Measurements from ENCODE around the gene GNB2. TPM values are rescaled to one million over a fixed set of nuclear protein-coding genes. Genes with fewer than 3 reads are reported as not detected.

GNB2 gene
- polyA plus RNA-seq, 1 donor (not counting 4 experiments of a cell fraction or from before 2014, with no cell fraction given), result 87.2 TPM

DNA sequence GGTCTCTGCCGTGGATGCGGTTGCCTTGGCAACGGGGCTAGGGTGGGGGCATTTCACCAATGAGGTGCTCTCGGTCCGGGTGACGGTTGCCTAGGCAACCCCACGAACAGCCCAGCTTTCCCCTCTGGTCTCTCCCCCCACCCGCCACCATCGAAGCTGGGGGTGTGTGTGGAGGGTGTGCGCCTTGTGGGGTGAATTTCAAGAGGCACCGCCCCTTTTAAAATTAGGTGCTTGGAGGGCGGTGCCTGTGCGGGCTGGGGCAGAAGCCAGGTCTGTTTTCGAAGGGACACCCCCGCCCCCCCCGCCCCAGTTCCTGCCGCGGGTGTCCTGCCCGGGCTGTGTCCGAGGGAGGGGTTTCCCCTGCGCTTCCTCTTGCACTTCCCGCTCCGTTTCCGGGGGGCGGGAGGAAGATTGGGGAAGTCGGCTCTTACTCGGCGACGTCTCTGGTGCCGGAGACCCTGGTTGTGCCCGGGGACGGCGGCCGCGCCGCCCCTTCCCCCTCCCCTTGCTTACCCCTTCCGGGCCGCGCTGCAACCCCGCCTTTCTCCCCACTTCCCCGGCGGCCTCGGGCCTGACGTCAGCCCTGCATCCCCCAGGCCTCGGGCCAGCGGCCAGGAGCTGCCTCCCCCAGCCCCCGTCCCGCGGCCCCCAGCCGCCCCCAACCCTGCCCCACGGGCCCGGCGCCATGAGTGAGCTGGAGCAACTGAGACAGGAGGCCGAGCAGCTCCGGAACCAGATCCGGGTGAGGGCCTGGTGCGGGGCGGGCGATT is 2.2 kb downstream of the GNB2 start:
- FAIRE-seq, result no peak

DNA sequence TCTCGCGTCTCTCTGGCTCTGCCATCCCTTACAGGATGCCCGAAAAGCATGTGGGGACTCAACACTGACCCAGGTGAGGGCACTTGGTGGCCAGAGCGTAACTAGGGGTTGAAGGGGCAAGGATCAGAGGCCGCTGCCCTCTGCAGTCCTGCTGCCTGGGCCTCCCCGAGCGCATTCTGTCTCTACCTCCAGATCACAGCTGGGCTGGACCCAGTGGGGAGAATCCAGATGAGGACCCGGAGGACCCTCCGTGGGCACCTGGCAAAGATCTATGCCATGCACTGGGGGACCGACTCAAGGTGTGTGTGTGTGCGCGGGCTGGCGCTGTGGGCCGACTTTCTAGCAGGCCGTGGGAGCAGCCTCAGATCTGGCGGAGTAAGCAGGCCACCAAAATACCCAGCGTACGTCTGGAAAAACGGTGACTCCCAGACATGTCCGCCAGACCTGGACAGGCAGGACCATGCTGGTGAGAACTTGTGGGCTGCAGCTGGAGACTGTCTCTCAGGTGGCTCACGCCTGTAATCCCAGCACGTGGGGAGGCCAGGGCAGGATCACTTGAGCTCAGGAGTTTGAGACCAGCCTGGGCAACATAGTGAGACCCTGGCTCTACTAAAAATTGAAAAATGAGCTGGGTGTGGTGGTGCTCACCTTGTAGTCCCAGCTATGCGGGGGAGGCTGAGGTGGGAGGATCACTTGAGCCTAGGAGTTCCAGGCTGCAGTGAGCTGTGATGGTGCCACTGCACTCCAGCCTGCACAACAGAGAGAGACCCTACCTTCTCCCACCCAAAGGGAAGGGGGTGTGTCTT is 3.2 kb downstream of the GNB2 start:
- DNase-seq (ENCODE audit: low read depth, low spot score) (no peak), FAIRE-seq (no peak)
- dilution Hi-C loops (cut with MboI; ENCODE audit: extremely low pct_ligation_motif_present, low sequenced_read_pairs), result no loop called here
- Histone ChIP-seq H3K9me1 (ENCODE audit: control insufficient read depth, extremely low read depth, insufficient read depth, low read length) (no peaks in the 10 kb centered on the region), H3K4me1 (ENCODE audit: control insufficient read depth, extremely low read depth, insufficient read depth, low read length) (peaks cover 10% of the 10 kb centered on the region), H3K4me2 (ENCODE audit: control insufficient read depth, extremely low read depth, insufficient read depth, low read depth, low read length) (peak overlapping the region; percentile 41), H3K27ac (ENCODE audit: control insufficient read depth, insufficient read depth, low read length) (no peak overlapping the region), H3K9ac (ENCODE audit: control insufficient read depth, extremely low read depth, insufficient read depth, low read length) (no peak overlapping the region), H3K4me3 (ENCODE audit: control insufficient read depth in 2 of 3, extremely low read depth in 1 of 3, insufficient read depth in 2 of 3, low read depth in 1 of 3, low read length in 3 of 3) (peak overlapping the region; percentile 48 to 97 (median 88)), H3K27me3 (ENCODE audit: control insufficient read depth, extremely low read depth, insufficient read depth, low read length) (no peaks in the 10 kb centered on the region), H4K20me1 (ENCODE audit: control insufficient read depth, extremely low read depth, insufficient read depth, low read length) (peaks cover 3% of the 10 kb centered on the region), H3K9me3 (ENCODE audit: control insufficient read depth, low read depth, low read length) (no peaks in the 10 kb centered on the region), H3K79me2 (ENCODE audit: control insufficient read depth, insufficient read depth, low read length) (peaks cover 31% of the 10 kb centered on the region), H2AFZ (ENCODE audit: control insufficient read depth, low read length) (no peak overlapping the region), H3K36me3 (ENCODE audit: control insufficient read depth in 2 of 2, extremely low read depth in 1 of 2, insufficient read depth in 2 of 2, low read length in 2 of 2) (peaks cover 19 to 28% of the 10 kb centered on the region in 2 experiments)
- TF ChIP-seq EZH2 (IDR thresholded peaks at IDR 0.05; ENCODE audit: low read length), result no peak
- TF ChIP-seq, protein P1, sequence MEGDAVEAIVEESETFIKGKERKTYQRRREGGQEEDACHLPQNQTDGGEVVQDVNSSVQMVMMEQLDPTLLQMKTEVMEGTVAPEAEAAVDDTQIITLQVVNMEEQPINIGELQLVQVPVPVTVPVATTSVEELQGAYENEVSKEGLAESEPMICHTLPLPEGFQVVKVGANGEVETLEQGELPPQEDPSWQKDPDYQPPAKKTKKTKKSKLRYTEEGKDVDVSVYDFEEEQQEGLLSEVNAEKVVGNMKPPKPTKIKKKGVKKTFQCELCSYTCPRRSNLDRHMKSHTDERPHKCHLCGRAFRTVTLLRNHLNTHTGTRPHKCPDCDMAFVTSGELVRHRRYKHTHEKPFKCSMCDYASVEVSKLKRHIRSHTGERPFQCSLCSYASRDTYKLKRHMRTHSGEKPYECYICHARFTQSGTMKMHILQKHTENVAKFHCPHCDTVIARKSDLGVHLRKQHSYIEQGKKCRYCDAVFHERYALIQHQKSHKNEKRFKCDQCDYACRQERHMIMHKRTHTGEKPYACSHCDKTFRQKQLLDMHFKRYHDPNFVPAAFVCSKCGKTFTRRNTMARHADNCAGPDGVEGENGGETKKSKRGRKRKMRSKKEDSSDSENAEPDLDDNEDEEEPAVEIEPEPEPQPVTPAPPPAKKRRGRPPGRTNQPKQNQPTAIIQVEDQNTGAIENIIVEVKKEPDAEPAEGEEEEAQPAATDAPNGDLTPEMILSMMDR (optimal IDR thresholded peaks at IDR 0.05 in 1 of 3, IDR thresholded peaks at IDR 0.05 in 1 of 3, conservative IDR thresholded peaks at IDR 0.05 in 1 of 3; ENCODE audit: extremely low read depth in 1 of 3, insufficient read depth in 2 of 3, low read length in 3 of 3), result no peak

More for the DNA sequence above, 2.2 kb downstream of the GNB2 start:
- peaks cover 31% of the 10 kb centered on the region for H3K79me2 ChIP-seq (ENCODE audit: control insufficient read depth, insufficient read depth, low read length)
- no peak overlapping the region for H2AFZ ChIP-seq (ENCODE audit: control insufficient read depth, low read length)
- H3K27ac ChIP-seq (ENCODE audit: control insufficient read depth, insufficient read depth, low read length), result no peak overlapping the region
- no peaks in the 10 kb centered on the region for H3K9me1 ChIP-seq (ENCODE audit: control insufficient read depth, extremely low read depth, insufficient read depth, low read length)
- H3K9me3 ChIP-seq (ENCODE audit: control insufficient read depth, low read depth, low read length), result no peaks in the 10 kb centered on the region
- peak overlapping the region; percentile 63 for H3K9ac ChIP-seq (ENCODE audit: control insufficient read depth, extremely low read depth, insufficient read depth, low read length)
- peak overlapping the region; percentile 73 for H3K4me2 ChIP-seq (ENCODE audit: control insufficient read depth, extremely low read depth, insufficient read depth, low read depth, low read length)
- peak overlapping the region; percentile 51 to 97 (median 88) for H3K4me3 ChIP-seq (ENCODE audit: control insufficient read depth in 2 of 3, extremely low read depth in 1 of 3, insufficient read depth in 2 of 3, low read depth in 1 of 3, low read length in 3 of 3)
- dilution Hi-C loops (cut with MboI; ENCODE audit: extremely low pct_ligation_motif_present, low sequenced_read_pairs), result no loop called here
- peaks cover 3% of the 10 kb centered on the region for H4K20me1 ChIP-seq (ENCODE audit: control insufficient read depth, extremely low read depth, insufficient read depth, low read length)
- peaks cover 10% of the 10 kb centered on the region for H3K4me1 ChIP-seq (ENCODE audit: control insufficient read depth, extremely low read depth, insufficient read depth, low read length)
- H3K36me3 ChIP-seq (ENCODE audit: control insufficient read depth in 2 of 2, extremely low read depth in 1 of 2, insufficient read depth in 2 of 2, low read length in 2 of 2), result peaks cover 18 to 22% of the 10 kb centered on the region in 2 experiments
- no peak for TF ChIP-seq EZH2 (IDR thresholded peaks at IDR 0.05; ENCODE audit: low read length)
- TF ChIP-seq, protein P1 (optimal IDR thresholded peaks at IDR 0.05 in 1 of 3, IDR thresholded peaks at IDR 0.05 in 1 of 3, conservative IDR thresholded peaks at IDR 0.05 in 1 of 3; ENCODE audit: extremely low read depth in 1 of 3, insufficient read depth in 2 of 3, low read length in 3 of 3), result no peak
- DNase-seq (ENCODE audit: low read depth, low spot score), result peak; percentile 33
- no peaks in the 10 kb centered on the region for H3K27me3 ChIP-seq (ENCODE audit: control insufficient read depth, extremely low read depth, insufficient read depth, low read length)
